ENCODE measurements around the gene METTL6.
"Not testable (repeated sequence)": the region's sequence is repeated elsewhere in the genome, so short reads cannot be mapped to it uniquely, and the experiment has no call there.

Gene METTL6

DNA sequence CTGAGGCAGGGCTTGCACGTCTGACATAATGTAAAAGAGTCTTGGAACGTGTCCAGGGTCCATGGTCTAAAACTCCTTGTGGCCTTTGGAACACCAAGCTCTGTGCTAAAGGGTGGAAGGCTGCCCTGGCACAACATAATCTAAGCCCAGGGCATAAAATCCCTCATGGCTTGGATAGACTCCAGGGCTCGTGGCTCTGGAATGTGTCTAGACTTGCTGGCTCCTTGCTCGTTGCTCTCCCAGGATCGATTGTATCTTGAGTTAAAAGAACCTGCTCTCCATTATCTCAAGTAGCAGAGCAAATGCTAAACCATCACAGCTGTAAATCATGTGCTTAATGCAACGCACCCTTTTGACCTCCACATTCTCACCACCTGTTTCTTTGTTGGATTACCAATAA lies 63.3 kb downstream of the METTL6 start:
- not testable (repeated sequence) for DNase-seq

DNA sequence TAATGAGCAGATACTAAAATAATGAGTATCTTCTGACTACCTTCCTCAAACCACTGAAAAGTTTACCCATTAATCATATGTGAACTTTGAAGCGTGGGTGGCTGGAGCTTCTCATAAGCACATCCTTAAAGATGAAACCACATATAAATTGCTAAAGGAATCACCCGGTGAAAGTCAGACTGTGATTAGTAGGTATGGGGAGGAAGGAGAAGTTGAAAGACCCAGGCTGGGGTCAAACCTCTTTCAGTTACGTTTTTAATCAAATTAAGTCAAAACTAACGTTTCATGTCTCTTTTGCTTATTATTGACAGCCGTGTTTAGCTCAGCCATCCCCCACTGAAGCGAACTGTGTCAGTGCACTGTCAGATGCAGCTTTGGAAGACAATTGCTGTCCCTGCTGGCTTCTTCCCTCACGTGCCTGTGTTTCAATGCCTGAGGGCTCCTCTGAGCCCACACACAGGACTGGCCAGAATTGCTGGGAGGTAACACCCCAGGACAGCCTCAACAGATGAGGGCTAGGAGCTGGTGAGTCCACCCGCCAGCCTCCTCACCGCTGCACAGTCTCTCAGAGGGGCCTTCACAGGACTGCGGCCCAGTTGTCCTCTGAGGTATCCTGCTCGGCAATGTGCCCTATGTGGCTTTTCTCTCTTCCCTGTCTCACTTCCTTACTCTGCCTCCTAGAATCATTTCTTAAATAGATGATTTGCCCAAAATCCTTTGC lies 65.7 kb downstream of the METTL6 start:
- peak in 2 of 5 experiments; percentile 53 to 86 for DNase-seq

DNA sequence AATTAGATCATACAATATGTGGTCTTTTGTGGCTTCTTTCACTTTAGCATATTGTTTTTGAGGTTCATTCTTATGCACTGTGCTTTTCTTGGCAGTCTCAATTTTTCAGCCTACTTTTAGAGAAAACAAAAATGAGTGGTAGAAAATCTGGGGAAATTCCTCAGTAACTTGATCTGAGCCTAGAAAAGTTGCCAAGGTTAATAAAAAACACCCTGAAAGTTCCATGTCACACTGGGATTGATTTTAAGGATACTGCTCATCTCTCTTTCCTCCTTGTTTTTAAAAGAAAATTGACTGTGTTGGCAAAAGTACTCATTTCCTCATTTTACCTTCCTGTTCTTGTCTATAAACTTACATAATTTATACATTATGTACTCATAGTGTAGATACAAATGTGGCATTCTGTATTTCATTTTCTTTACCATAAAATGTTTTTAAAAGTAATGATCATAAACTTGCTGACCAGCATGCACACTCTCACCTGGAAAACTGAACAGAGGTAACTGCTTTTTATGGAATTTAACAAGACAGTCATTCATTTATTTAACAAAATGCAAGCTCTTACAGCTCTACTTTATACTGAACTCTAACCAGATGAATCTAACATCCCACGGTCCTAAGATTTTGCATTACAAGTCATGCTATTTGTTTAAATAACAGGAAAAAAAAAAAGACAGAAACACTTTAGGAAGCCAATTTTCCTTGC lies 66.4 kb downstream of the METTL6 start:
- DNase-seq = peak in 1 of 5 experiments; percentile 49
